Stimulated activated CD4-positive, alpha-beta T cell treated with anti-CD3 and anti-CD28 coated beads, Interleukin-2, amount 100 ng/mL, for 4 hours (primary cell): ENCODE data around the gene RTF1.
"Not testable (repeated sequence)": the region's sequence is repeated elsewhere in the genome, so short reads cannot be mapped to it uniquely, and the experiment has no call there.

ENCODE experiments used
- DNase-seq: peaks from one replicate; pipeline ENCODE4 v3.0.0-alpha.2; 2020; ENCODE audit warnings: low read depth

RTF1 gene

GRCh38 chr15:41416742-41417417, at the start of gene RTF1:
Gene RTF1, plus strand, starts transcription at chr15:41417095. Its CDS starts 21 bp downstream, at chr15:41417116.
- DNase-seq, result peak; percentile 94

GRCh38 chr15:41367418-41367817, 49.5 kb upstream of the RTF1 start:
- DNase-seq, result no peak

GRCh38 chr15:41377978-41378377, 38.9 kb upstream of the RTF1 start:
- DNase-seq, result no peak

- not testable (repeated sequence) for DNase-seq
Measured at GRCh38 chr15:41383974-41384749, 32.7 kb upstream of the RTF1 start.

GRCh38 chr15:41387646-41388045, 29.2 kb upstream of the RTF1 start:
- DNase-seq, result no peak

GRCh38 chr15:41392659-41393058, 24.2 kb upstream of the RTF1 start:
- no peak for DNase-seq

- DNase-seq, result no peak
Measured at GRCh38 chr15:41394924-41395323, 22.0 kb upstream of the RTF1 start.

GRCh38 chr15:41396111-41396510, 20.8 kb upstream of the RTF1 start:
- no peak for DNase-seq

- no peak for DNase-seq
Measured at GRCh38 chr15:41401904-41402267, 15.0 kb upstream of the RTF1 start.

GRCh38 chr15:41407341-41407740, 9.6 kb upstream of the RTF1 start:
- no peak for DNase-seq

GRCh38 chr15:41408234-41408641, 8.7 kb upstream of the RTF1 start:
- no peak for DNase-seq

- no peak for DNase-seq
Measured at GRCh38 chr15:41411031-41411430, 5.9 kb upstream of the RTF1 start.

GRCh38 chr15:41411441-41411840, 5.5 kb upstream of the RTF1 start:
- no peak for DNase-seq

- DNase-seq, result no peak
Measured at GRCh38 chr15:41416128-41416741, 660 bp upstream of the RTF1 start.

- no peak for DNase-seq
Measured at GRCh38 chr15:41417418-41418195, 712 bp downstream of the RTF1 start.

GRCh38 chr15:41423979-41424659, 7.2 kb downstream of the RTF1 start:
- DNase-seq, result no peak

- no peak for DNase-seq
Measured at GRCh38 chr15:41424809-41425208, 7.9 kb downstream of the RTF1 start.

- not testable (repeated sequence) for DNase-seq
Measured at GRCh38 chr15:41425907-41426306, 9.0 kb downstream of the RTF1 start.

- no peak for DNase-seq
Measured at GRCh38 chr15:41429003-41429890, 12.4 kb downstream of the RTF1 start.

- no peak for DNase-seq
Measured at GRCh38 chr15:41435037-41435786, 18.3 kb downstream of the RTF1 start.
